Fibroblast of the aortic adventitia (primary cell): ENCODE measurements around the gene KCNH2. TPM values are rescaled to one million over a fixed set of nuclear protein-coding genes. Genes with fewer than 3 reads are reported as not detected.

Experiments used
- DNase-seq: peaks from one replicate; pipeline ENCODE4 v3.0.0-alpha.2; 2010; ENCODE audit warnings: low read depth
- H3K4me3 ChIP-seq: 2 replicates; pipeline ENCODE4 v1.5.1; 2011; ENCODE audit warnings: low read depth, mild to moderate bottlenecking, control low read depth, low read length, moderate library complexity
- total RNA-seq: library from RNA; depleted of rRNA; stranded (reverse); fragments of >200 nt; gene quantifications from 2 replicates; pipeline ENCODE4 v1.2.3, GENCODE V29; 2012; ENCODE audit warnings: low replicate concordance
- TF ChIP-seq, protein P1 (sequence below): IDR thresholded peaks from 2 replicates; pipeline ENCODE4 v1.5.1; 2011; ENCODE audit warnings: mild to moderate bottlenecking, low read length, control low read depth, inconsistent platforms; ENCODE audit not compliant: insufficient read depth

The KCNH2 gene
- total RNA-seq, 1 donor = not detected

DNA sequence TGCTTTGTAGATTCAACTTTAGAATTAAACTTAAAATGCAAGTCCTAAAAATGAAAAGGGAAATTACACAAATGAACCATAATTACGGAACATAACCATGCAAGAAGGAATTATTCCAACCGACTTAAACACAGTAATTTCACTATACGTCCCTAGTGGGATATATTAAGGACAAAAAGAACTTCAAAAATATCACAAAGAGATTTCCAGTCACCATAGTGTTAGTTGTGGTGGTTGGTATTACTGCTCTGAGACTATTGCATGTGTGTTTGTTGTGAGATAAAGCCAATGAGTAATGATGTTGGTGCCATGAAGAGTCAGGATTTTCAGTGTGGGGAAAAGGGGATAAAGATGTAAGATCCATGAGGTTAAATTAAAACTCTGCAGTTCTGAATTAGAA is 49.6 kb downstream of the KCNH2 start:
- no peak for DNase-seq
- TF ChIP-seq, protein P1, sequence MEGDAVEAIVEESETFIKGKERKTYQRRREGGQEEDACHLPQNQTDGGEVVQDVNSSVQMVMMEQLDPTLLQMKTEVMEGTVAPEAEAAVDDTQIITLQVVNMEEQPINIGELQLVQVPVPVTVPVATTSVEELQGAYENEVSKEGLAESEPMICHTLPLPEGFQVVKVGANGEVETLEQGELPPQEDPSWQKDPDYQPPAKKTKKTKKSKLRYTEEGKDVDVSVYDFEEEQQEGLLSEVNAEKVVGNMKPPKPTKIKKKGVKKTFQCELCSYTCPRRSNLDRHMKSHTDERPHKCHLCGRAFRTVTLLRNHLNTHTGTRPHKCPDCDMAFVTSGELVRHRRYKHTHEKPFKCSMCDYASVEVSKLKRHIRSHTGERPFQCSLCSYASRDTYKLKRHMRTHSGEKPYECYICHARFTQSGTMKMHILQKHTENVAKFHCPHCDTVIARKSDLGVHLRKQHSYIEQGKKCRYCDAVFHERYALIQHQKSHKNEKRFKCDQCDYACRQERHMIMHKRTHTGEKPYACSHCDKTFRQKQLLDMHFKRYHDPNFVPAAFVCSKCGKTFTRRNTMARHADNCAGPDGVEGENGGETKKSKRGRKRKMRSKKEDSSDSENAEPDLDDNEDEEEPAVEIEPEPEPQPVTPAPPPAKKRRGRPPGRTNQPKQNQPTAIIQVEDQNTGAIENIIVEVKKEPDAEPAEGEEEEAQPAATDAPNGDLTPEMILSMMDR = no peak
- no peak overlapping the region for H3K4me3 ChIP-seq

DNA sequence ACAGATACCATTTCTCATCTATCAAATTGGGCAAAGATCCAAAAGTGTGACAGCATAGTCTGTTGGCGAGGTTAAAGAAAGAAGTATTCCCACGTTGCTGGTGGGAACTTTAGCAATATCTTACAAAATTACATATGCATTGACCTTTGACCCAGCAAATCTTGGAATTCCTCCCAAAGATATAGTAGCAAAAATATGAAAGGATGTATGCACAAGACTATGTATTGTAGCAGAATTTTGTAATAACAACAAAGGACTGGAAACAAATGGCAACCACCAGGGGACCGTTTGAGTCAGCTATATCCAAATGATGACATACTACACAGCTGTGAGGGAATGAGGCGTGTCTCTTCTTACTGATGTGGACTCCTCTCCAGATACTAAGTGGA is 50.2 kb downstream of the KCNH2 start:
- no peak overlapping the region for H3K4me3 ChIP-seq
- DNase-seq = no peak
- TF ChIP-seq, protein P1 = no peak

DNA sequence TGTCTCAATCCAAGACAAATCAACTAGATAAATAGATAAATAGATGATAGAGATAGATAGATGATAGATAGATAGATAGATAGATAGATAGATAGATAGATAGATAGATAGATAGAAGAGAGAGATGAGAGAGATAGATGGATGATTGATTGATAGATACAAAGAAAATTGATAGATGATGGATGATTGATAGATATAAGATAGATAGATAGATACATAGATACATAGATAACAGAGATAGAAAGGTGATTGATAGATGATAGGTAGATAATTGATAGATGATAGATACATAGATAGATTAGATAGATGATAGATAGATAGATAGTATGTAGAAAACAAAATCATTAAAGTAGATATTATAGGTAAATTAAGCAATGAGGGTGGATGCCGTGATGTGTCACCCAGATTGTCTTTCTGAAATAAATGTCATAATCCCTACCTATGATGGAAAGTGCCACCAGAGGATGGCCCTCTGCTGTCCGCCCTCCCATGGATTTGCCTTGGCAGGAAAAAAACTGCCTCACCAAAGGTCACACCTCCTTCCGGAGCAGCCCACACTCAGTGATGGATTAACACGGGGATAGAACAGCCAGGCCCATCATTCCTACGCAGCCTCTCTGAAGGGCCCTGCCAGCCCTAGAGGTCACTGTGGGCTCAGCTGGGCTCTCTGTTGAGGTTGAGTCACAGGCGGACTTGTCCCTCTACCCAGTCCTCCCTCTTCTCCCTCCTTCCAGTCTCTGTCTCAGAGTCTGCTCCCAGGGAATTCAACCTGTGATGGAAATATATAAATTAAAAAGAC is 50.8 kb downstream of the KCNH2 start:
- TF ChIP-seq, protein P1 = no peak
- no peak overlapping the region for H3K4me3 ChIP-seq
- DNase-seq = no peak

DNA sequence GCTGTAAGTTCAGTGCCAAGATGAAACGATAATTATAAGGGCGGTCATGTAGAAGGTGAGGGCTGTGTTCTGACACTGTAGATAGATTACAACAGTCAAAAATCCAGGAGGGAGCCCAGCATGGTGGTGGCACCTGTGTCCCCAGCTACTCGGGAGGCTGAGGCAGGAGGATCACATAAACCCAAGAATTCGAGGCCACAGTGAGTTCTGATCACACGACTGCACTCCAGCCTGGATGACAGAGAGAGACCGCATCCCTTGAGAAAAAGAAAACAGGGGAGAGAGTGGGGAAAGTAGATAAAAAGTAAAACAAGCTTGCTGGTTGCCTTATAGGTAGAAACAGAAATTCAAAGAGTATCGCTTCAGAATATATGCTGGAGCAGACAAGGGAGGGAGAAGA is 52.1 kb downstream of the KCNH2 start:
- TF ChIP-seq, protein P1 = no peak
- DNase-seq = no peak
- no peak overlapping the region for H3K4me3 ChIP-seq

DNA sequence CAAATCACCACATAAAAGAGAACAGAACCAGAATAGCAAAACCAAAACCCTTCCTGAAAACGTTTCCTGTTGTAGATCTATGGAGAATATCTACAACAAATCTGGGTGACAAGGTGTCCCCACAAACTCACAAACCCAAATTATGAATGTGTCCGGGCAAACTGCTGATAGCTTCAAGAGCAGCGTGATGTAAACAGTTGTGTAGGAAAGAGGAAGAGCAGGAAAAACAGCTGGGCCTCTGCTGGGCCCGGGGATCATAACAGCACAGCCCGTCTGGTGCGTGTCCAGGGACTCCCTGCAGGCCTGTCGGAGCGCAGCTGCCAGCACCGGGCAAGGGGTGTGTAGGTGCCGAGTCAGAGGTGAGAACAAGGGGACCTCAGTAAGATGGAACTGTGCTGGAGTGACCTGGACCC is 53.7 kb downstream of the KCNH2 start:
- TF ChIP-seq, protein P1 = no peak
- no peak for DNase-seq
- no peak overlapping the region for H3K4me3 ChIP-seq

DNA sequence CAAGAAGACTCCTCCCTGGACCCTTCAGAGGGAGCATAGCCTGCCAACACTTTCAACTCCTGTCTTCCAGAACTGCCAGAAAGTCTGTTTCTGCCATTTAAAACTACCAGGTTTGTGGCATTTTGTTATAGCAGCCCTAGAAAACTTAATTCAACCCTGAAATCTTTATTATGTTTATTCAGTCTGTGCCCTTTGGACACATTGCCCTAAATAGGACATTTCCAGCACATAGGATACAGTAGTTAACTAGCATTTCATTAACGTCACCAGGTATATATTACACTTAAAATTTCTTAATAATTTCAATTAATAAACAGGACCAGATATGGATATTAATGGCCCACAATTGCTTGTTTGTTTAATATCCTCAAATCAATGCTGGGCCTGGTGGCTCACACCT is 54.3 kb downstream of the KCNH2 start:
- no peak overlapping the region for H3K4me3 ChIP-seq
- TF ChIP-seq, protein P1 = no peak

DNA sequence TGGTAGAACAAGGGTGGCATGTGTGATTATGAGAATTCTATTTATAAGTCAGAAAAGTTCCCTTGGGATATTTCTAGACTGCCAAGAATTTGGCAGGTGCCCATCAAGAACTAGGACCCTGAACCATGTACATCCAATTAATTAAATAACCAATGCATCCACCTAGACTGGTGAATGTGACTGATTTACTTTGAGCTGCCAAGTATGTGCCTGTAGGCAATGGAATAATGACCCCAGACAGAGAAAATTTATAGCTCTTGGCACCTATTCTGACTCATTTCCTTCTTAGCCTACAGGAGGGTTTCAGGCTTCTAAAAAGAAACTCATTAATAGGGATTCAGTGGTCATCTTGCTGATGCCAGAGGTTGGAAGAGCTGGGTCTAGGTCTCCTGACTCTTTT is 54.9 kb downstream of the KCNH2 start:
- DNase-seq = no peak
- TF ChIP-seq, protein P1 = no peak
- H3K4me3 ChIP-seq = no peak overlapping the region

More for the DNA sequence above, 54.3 kb downstream of the KCNH2 start:
- no peak for DNase-seq
